GM19463 (cell line): ENCODE data around the gene EDARADD.

ENCODE experiments used
- ATAC-seq: cut with Tn5 transposase; IDR thresholded peaks from one replicate; pipeline ENCODE4 v1.9.1; 2021; ENCODE audit warnings: mild to moderate bottlenecking, moderate library complexity; ENCODE audit not compliant: unreplicated experiment

Gene EDARADD

DNA sequence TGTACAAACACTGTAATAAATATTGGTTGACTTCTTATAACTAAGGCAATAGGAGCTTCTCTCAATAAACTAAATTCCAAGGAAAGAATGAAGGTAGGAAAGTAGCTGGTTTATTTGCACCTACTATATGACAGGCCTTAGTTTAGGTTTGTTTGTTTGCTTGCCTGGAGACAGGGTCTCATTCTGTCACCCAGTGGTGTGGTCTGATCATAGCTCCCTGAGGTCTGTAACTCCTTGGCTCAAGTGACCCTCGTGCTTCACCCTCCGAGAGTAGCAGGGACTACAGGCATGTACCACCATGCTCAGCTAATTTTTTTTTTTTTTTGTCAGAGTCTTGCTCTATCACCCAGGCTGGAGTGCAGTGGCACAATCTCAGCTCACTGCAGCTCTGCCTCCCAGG, 1.9 kb upstream of the EDARADD start:
- ATAC-seq = no peak

DNA sequence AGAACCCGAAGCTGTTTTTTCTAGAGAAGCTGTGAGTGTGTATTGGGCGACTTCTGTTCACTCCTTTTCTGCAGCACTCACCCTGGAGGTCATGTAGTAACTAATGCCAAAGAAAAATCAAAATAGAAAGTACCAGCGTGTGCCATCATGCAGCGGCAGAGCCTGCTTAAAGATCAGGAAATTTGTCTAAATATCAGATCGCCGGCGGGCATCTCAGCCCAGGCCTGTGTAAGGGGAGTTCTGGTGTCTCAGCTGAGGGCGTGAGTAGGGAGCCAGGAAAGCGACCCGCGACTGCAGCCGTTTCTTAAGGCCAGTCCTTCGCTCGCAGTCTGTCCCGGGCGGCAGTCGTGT, 768 bp downstream of the EDARADD start:
- no peak for ATAC-seq

DNA sequence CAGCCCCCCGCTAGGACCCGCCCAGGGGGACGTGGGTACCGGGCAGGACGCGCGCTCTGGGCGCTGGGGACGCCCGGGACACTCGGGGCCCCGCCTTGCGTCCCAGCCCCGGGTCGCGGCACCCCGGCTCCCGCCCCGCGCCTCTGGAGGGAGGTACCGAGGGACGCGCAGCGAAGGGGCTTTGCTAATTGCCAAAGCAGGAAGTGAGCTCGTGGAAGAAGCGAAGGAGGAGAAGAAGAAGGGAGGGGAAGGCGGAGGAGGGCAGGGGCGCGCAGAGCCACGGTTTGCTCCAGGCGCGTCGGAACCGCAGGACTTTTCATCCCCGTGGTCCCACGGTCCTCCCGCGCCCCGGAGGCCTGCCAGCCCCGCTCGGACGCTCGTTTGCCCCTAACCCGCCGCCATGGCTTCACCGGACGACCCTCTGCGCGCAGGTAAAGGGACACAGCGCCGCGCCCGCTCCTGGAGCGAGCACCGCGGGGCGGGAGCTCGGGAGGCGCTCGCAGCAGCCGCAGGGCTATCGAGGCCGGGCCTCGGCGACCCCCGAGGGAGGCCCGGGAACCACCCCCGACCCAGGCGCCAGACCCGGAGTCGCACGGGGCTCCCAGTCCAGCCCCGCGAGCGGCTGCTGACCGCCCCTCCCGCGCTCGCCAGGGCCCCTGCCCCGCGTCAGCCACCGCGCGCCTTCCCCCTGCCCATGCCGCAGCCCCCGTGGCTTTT, 1.3 kb downstream of the EDARADD start:
- peak; percentile 76 for ATAC-seq

DNA sequence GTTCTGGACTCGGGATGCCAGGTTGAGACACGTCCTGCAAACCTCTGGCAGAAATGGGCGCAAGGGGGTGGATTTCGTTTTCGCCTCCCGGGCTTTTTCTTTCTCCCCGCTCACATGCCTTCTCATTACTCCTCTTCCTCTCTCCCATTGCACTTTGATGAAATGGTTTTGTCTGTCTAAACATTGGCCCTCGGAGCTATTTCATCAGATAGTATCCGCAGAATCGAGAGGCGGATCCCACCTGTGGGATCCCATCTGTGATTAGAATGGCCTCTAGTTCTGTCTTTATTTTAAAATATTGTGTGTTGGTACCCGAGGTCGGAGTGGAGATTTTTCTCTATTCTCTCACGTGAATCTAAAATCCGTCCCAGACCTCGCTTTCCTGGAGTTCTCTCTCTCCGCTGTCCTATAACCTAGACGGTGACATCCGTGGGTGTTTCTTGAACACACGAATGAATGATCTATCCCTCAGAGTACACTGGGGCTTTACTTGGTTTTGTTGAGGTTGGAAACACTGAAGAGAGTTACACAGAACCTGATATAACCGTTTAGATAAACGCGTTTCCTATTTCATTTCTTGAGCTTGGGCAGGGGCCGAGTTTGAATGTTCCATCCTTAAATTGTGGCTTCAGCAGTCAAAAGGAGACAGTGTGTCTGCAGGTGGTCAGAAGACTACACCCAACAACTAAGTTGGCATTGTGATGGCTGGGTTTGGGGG, 2.0 kb downstream of the EDARADD start:
- ATAC-seq = no peak

DNA sequence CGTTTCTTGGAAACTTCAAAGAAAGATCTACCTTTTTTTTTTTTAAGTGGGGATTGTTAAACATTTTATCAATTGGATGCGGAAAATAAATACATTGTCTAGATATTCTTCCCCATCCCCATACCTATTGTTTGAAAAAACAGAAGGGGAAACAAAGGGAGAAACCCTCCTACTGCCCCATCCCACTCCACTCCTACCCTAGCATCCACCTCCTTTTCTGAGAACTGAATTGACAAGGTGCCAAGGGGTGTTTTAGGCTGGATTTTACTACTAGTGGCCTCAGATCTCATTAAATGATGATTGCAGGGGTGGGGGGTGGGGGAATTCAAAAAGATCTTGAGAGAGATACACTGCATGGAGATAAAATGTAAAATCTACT, 2.6 kb downstream of the EDARADD start:
- ATAC-seq = no peak

DNA sequence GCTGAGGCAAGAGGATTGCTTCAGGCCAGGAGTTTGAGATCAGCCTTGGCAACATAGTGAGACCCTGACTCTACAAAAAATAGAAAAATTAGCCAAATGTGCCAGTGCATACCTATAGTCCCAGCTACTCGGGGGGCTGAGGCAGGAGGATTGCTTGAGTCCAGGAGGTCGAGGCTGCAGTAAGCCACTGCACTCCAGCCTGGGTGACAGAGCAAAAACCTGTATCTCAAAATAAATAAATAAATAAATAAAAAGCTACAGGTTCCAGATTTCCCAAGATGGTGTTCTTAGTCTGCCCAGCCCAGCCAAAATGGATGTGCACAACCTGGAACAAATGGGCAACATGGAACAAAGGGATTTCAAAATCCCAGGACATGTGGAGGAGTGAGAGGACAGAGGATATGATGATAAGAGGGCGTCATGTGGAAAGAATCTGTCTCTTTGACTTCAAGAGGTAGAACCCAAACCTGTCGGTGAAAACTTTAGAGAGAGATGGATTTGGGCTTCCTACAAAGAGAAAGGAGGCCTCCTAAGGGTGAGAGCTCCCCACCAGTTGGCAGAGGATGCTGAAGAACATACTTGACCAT, 3.2 kb downstream of the EDARADD start:
- no peak for ATAC-seq

DNA sequence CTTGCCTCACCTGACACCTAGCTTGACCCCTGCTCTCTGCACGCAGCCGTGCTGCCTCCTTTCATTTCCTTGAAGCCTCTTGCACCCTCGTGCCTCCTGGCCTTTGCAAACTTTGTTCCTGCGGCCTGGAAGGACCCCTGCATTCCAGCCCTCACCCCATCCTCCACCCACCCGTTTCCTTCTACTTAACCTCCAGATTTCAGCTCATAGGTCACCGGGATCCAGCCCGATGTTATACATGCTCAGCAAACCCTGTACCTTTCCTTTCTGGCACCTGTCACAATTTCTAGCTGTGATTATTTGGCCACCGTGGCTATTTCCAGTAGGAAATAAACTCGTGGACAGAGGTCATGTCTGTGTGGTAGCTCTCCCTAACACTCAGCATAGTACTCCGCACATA, 4.5 kb downstream of the EDARADD start:
- ATAC-seq = no peak

DNA sequence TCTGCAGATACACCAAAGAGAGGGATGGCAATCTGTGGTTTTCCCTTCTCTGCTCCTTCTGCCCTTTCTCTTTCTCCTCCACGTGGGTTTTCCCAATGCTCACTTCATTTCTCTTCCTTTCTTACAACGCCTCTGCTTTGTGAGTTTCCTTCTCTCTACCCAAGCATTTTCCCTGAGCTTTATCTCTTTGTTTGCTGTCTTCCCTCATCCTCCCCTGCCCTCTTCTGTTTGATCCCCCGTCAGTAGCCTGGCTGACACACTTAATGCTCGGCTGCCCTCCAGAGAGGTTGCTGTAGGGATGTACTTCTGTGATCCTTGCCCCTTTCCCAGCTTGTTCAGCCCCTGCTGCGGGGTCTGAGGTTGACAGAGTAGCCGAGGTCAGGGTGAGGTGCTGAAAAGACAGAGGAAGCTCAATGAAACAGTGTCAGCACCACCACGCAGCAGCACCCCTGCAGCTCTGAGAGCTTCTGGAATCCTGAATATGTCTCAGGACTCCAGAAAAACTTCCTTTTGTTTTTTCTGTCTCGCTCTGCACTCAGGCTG, 6.0 kb downstream of the EDARADD start:
- no peak for ATAC-seq

DNA sequence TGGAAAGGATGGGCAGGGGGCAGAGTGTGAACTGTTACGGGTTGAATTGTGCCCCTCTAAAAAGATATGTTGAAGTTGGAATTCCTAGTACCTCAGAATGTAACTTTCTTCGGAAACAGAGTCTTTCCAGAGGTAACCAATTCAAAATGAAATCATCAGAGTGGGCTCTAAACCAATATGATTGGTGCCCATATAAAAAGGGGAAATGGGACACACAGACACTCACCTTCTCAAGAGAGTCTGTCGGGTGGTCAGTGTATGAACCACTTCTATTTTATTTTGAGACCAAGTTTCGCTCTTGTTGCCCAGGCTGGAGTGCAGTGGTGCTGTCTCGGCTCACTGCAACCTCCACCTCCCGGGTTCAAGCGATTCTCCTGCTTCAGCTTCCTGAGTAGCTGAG, 7.6 kb downstream of the EDARADD start:
- ATAC-seq = no peak

DNA sequence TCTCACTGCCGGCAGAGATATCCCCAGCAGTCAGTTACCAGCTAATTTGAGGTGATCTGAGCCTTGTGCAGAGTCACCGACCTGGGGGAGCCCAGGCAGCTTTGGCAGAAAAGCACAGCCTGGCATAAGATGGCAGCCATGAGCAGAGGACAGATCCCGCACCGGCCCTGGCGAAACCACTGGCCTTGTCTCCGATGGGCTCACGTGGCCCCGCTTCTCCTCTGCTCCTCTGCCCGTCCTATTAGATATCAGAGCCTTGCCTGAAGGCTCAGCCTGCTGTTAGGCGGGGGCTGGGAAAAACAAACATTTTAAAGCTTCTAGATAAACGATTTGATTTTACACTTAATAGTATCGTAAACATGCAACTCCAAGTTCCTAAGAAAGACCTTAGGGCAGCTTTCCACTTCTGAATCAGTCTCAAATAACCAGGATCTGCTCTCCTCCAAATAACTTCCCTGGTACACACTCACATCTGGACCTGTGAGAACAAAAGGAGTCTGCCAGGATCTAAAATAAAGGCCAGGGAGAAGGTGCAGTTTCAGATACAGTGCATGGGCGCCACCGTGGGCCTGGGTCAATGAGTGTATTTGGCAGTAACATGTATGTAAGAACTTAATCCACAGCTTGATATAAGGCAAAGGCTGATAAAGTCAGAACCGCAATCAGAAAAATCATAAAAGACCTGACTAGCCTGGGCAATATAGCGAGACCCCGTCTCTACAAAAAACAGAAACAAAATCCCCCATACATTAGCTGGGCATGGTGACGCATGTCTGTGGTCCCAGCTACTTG, 10.0 kb downstream of the EDARADD start:
- ATAC-seq = no peak

DNA sequence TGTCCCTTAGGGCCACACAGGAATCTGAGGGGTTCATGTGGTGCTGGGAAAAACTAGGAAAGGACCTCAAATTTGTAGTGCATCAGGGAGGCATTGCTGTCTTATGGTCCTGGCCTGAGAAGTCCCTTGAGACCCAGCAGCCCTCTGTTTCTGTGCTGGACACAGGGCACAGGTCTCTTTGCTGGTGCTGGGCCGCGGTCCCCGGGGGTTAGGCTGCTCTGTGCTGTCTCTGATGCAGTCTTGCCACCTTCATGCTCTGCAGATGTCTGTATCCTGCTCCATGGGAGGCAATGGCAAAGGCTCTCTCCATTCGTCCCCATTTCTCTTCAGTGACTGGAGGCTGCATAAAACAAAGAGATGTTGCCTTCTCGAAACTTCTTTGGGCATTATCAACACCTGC, 13.0 kb downstream of the EDARADD start:
- no peak for ATAC-seq

DNA sequence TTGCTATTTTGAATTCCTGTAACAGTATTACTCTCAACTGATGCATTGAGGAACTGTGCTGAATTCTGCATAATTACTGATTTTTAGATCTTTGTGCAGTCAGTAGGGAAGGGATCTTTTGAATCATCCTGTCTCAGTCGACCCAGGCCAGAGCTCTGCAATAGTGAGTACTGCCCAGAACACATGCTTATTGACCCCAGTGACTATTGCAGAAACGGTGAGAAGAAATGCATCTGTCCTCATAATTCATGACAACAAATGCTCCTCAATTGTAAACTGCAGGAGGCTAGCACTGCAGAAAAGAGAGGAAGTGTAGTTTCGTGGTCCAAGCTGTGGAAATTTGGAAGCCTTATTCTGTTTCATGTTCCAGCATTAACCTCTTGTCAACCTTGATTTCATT, 19.6 kb downstream of the EDARADD start:
- no peak for ATAC-seq

DNA sequence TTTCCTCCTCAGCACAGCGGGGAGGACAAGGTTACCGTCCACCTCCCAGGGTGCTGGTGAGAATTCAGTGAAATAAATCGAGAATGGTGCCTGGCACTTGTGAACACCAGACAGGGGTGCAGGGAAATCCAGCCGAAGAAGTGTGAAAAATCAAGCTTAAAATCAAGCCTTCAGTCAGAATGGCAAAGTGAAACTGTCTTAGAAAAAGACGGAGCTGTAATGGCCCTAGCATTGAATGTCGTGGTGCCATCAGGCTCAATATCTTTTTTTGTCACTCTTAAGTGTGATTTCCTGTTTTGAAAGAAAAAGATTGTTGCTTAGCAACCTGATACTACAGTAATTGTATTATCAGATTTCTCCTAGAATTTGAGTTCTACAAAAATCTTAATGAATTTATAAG, 22.1 kb downstream of the EDARADD start:
- no peak for ATAC-seq

DNA sequence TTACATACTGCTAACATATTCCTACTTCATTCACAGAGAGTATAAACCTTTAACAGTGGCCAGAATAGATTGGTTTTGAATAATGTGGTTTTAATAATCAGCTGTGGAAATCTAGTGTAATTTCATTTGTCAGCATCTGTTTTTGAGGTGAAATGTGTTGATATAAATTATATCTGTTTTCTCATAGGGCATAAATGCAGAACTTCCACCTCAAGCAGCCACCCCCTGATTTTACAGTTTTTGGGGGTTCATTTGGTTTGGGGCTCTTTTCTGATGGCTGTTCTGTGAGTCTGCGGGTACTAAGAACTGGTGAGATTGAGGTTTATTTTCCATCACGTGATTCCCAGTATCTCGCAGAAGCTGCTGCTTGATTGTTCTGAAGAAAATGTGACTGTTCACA, 23.2 kb downstream of the EDARADD start:
- no peak for ATAC-seq

DNA sequence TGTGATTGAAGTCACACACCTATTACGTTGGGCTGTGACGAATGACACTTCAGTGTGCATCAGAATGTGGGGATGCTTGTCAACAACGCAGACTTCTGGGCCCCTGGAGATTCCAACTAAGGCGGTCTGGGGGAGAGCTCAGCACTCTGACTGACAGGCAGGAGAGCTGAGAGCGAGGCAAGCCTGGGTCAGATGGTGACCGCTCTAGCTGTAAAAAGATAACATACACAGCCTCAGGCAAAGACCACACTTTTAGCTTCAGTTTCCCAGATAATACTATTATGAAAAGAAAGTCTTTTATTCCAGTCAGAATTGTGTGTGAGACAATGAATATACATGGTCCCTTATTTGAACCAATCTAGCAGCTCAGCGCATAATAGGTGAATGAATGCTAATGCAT, 25.4 kb downstream of the EDARADD start:
- no peak for ATAC-seq

DNA sequence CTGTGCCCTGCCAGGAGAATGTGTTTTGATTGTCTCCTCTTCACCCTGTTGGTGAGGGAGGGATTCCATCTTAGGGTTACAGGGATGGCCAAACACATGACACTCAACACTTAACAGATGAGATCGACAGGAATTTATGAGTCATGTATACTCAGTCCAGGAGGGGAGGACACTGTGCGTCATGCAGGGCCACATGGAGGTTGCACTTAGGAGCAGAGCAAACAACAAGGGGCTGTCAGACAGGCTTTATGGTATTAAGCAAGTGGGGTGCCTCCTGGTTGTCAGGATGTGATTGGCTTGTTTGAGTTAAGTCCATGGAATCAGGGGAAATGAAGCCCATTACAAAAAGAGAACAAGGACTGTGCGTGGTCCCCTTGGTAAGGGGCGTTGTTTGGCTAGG, 26.9 kb downstream of the EDARADD start:
- ATAC-seq = no peak

DNA sequence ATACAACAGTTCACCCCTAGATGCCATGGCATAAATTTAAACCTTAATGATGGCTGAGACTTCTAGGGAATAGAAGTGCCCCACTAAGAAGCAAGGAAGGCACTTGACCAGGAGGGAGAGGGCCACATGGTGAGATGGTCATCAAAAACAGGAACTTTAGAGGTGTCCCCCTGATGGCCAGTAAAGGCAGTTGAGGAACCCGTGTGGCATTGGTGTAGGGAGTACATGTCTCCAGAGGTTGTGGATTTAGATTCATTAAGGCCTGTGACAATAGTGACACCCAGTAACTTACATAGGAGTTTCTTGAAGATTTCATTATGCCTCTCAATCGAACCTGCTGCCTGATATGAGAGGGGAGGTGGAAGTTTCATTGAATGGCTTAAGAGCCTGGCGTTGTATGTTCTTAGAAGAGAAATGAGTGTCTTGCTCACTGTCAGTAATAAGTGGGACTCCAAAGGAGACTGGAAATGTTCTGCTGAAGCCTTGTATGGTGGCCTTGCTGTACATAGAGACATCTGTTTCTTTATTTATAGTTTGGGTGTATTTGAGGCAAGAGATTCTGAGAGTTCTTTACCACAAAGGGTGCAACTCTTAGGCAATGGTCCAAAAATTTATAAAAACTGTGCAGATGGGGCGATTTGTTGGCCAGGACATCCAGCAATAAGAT, 27.9 kb downstream of the EDARADD start:
- no peak for ATAC-seq

DNA sequence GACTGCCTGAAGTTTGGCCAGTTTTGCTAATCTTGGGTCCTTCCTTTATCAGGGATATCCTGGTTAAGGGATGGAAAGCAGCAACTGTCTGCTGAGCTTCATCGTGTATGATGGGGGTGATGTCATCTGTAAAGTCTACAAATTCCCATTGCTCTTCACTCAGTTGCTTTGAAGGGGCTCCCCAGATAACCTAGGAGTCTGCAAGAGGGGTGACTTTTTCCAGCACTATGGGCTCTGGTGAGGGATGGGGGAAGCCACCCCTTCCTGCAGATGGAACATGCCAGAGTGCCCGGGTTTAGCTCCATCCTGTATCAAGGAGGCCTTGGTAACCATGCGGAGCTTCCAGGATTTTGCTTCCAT, 28.4 kb downstream of the EDARADD start:
- ATAC-seq = no peak

DNA sequence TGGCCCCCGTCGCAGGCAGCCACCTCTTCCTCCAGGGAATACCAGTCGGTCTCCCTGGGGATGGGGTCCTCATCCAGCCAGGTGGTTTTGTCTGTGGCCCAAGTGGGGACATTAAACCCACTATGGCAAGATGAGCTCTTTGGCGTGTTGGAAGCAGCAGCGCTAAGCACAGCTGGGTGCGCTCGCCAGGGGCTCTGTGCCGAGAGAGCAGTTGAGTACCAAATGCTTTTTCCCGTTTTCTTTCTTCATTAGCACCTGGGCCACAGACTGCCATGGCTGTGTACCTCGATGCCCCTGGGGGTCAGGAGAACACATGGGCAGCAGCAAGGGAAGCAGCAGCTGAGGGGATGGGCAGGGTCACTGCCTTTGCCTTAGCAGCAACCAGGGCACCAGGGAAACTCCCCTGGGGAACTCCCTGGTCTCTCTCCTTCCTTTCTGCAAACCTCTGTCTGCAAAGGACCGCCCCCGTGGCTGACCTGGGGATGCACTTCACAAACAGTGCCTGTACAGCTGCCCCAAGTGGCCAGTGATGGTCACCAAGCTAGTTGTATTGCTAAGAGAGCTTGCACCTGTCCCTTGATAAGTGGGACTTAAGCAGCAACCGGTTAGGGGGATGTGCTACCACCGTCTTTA, 31.1 kb downstream of the EDARADD start:
- peak; percentile 95 for ATAC-seq

DNA sequence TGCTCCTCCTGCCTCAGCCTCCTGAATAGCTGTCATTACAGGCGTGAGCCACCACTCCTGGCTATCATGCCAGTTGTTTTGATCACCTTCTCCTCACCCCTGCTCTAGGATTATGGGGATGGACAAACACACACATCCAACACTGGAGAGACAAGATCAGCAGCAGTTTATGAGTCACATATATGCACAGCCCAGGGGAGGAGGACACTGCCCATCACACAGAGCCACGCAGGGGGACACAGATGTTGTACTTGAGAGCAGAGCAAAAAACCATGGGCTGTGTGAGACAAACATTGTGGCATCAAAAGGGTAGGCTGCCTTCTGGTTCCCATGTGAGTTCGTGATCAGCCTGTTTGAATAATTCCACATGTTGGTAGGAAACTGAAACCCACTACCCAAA, 32.1 kb downstream of the EDARADD start:
- ATAC-seq = no peak
